Fibroblast of mammary gland (primary cell): Measurements from ENCODE around the gene CKM.

ENCODE experiments used
- DNase-seq: peaks from one replicate; pipeline ENCODE4 v3.0.0-alpha.2; 2010; ENCODE audit warnings: low read depth
- H3K4me3 ChIP-seq: 2 replicates; pipeline ENCODE4 v1.5.1; 2011; ENCODE audit warnings: low read depth, mild to moderate bottlenecking, low read length, moderate library complexity; ENCODE audit not compliant: control insufficient read depth
- TF ChIP-seq, protein P1 (sequence below): conservative IDR thresholded peaks from 2 replicates; pipeline ENCODE4 v1.5.1; 2011; ENCODE audit warnings: low read depth, low read length, inconsistent platforms; ENCODE audit not compliant: control insufficient read depth, insufficient read depth

Gene CKM

DNA sequence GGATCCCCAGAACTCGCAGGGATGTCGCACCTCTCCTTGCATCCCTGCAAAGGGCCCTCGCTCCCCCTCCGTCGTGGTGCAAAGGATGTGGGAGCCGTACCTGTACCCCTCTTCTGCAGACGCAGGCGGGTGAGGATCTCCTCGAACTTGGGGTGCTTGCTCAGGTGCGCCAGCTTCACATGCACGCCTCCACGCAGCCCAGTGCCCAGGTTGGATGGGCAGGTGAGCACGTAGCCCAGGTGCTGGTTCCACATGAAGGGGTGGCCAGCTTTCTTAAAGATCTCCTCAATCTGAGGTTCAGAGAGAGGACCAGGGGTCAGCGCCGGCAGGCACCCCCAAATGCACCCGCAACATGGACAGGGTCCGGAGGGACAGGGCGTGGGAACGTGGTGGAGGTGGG is 15.3 kb downstream of the CKM start:
- no peak for DNase-seq
- TF ChIP-seq, protein P1, sequence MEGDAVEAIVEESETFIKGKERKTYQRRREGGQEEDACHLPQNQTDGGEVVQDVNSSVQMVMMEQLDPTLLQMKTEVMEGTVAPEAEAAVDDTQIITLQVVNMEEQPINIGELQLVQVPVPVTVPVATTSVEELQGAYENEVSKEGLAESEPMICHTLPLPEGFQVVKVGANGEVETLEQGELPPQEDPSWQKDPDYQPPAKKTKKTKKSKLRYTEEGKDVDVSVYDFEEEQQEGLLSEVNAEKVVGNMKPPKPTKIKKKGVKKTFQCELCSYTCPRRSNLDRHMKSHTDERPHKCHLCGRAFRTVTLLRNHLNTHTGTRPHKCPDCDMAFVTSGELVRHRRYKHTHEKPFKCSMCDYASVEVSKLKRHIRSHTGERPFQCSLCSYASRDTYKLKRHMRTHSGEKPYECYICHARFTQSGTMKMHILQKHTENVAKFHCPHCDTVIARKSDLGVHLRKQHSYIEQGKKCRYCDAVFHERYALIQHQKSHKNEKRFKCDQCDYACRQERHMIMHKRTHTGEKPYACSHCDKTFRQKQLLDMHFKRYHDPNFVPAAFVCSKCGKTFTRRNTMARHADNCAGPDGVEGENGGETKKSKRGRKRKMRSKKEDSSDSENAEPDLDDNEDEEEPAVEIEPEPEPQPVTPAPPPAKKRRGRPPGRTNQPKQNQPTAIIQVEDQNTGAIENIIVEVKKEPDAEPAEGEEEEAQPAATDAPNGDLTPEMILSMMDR, result no peak
- no peak overlapping the region for H3K4me3 ChIP-seq

- TF ChIP-seq, protein P1, result no peak
- no peak for DNase-seq
- H3K4me3 ChIP-seq, result no peak overlapping the region
These were observed 16.1 kb downstream of the CKM start for GRCh38 chr19:45306518-45307027.

DNA sequence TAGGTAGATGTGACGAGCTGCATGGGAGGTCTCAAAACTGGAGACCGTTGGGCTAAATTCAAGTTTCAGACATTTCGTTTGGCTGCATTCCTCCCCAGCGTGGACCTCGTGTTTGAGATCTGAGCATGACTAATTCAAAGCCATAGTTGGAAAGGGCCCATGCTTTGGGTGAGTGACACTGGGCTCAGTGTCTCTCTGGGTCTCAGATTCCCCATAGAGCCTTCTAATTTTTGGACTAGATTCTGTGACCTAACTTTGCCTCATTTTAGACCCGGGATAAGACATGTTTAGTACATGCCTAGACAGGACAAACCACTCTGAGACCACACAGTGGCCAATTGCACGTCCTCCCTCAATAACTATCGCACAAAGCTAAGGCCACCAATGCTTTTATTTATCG is 16.6 kb downstream of the CKM start:
- peak; percentile 19 for DNase-seq
- H3K4me3 ChIP-seq, result no peak overlapping the region
- TF ChIP-seq, protein P1, result no peak

DNA sequence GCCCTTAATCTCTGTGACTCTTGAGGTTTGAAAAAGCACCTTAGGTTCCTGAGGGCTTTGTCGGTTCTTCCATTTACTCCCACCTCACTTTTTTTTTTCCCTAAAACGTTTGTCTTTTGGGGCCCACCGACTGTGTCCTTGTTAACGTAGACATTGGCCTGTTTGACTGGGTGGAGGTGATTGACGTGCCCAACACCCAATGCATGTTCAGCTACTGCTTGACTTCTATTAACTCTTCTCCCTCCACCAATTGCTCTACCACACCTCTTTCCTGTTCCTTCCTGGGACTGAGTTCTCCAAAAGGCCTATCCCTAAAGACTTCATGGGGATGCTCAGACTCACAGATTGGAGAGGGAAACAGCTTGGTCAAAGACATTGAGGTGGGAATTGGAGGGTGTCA is 17.3 kb downstream of the CKM start:
- TF ChIP-seq, protein P1, result no peak
- no peak overlapping the region for H3K4me3 ChIP-seq
- peak; percentile 45 for DNase-seq

- no peak for DNase-seq
- H3K4me3 ChIP-seq, result no peak overlapping the region
- TF ChIP-seq, protein P1, result no peak
These were observed 17.7 kb downstream of the CKM start for GRCh38 chr19:45305007-45305406.

GRCh38 chr19:45304141-45304926 is 18.3 kb downstream of the CKM start:
- DNase-seq, result no peak
- no peak overlapping the region for H3K4me3 ChIP-seq
- TF ChIP-seq, protein P1, result no peak
